Left ventricle myocardium inferior (tissue), 1 donor: ENCODE measurements around the gene NAP1L1. TPM values are rescaled to one million over a fixed set of nuclear protein-coding genes. Genes with fewer than 3 reads are reported as not detected.

ENCODE experiments used
- DNase-seq: peaks from one replicate; pipeline ENCODE4 v3.0.0-alpha.2; 2020
- H3K27ac ChIP-seq: fragments of 200-600 bp; replicated peaks from 2 replicates; pipeline ENCODE4 v1.8.0; 2021
- H3K27me3 ChIP-seq: fragments of 200-600 bp; 2 replicates; pipeline ENCODE4 v1.8.0; 2021; ENCODE audit warnings: low read depth
- H3K36me3 ChIP-seq: fragments of 200-600 bp; 2 replicates; pipeline ENCODE4 v1.8.0; 2021
- H3K4me1 ChIP-seq: fragments of 200-600 bp; 2 replicates; pipeline ENCODE4 v1.8.0; 2021
- H3K4me3 ChIP-seq: fragments of 200-600 bp; 2 replicates; pipeline ENCODE4 v1.8.0; 2021; ENCODE audit warnings: mild to moderate bottlenecking, moderate library complexity
- H3K9me3 ChIP-seq: fragments of 200-600 bp; replicated peaks from 2 replicates; pipeline ENCODE4 v1.8.0; 2021
- CTCF ChIP-seq: fragments of 200-600 bp; IDR thresholded peaks from 2 replicates; pipeline ENCODE4 v1.8.0; 2021; ENCODE audit warnings: antibody characterized with exemption, mild to moderate bottlenecking, borderline replicate concordance
- intact Hi-C: fragments of 100-400 bp; cut with micrococcal nuclease; formaldehyde crosslinking; loops from one replicate; pipeline ENCODE4 v1.11.0; 2022
- total RNA-seq: library from RNA; stranded (reverse); fragmentation: NEBNext Ultra II Directional; extraction: Animal tissue kit (Norgen Biotek cat#: 25700); gene quantifications from one replicate; pipeline ENCODE4 v1.2.1, GENCODE V29; 2021
- donor health status: DM: no; HTN: yes; CAD: no; lungs with severe emphysema.

Gene NAP1L1
- total RNA-seq, 1 donor from 2014 or later, result 256 TPM

GRCh38 chr12:76109879-76110278, 25.4 kb upstream of the NAP1L1 start:
- Histone ChIP-seq H3K36me3 (no peaks in the 10 kb centered on the region), H3K4me1 (peaks cover 13% of the 10 kb centered on the region), H3K4me3 (no peak overlapping the region), H3K27ac (no peak overlapping the region), H3K27me3 (no peaks in the 10 kb centered on the region), H3K9me3 (no peaks in the 10 kb centered on the region)
- no peak for DNase-seq
- intact Hi-C loops, result no loop called here
- no peak for TF ChIP-seq CTCF

GRCh38 chr12:76108356-76108755, 23.9 kb upstream of the NAP1L1 start:
- DNase-seq, result no peak
- peaks cover under 1% of the 10 kb centered on the region for H3K4me1 ChIP-seq
- H3K27ac ChIP-seq, result no peak overlapping the region
- H3K4me3 ChIP-seq, result no peak overlapping the region
- no peak for TF ChIP-seq CTCF
- H3K27me3 ChIP-seq, result no peaks in the 10 kb centered on the region
- no peaks in the 10 kb centered on the region for H3K36me3 ChIP-seq
- H3K9me3 ChIP-seq, result no peaks in the 10 kb centered on the region
- intact Hi-C loops, result no loop called here

GRCh38 chr12:76106631-76107030, 22.1 kb upstream of the NAP1L1 start:
- DNase-seq, result no peak
- Histone ChIP-seq H3K9me3 (no peaks in the 10 kb centered on the region), H3K27ac (no peak overlapping the region), H3K36me3 (no peaks in the 10 kb centered on the region), H3K4me1 (no peaks in the 10 kb centered on the region), H3K27me3 (no peaks in the 10 kb centered on the region), H3K4me3 (no peak overlapping the region)
- intact Hi-C loops, result no loop called here
- no peak for TF ChIP-seq CTCF

- Histone ChIP-seq H3K36me3 (no peaks in the 10 kb centered on the region), H3K9me3 (no peaks in the 10 kb centered on the region), H3K27me3 (no peaks in the 10 kb centered on the region), H3K4me3 (no peak overlapping the region), H3K4me1 (no peaks in the 10 kb centered on the region), H3K27ac (no peak overlapping the region)
- no peak for TF ChIP-seq CTCF
- intact Hi-C loops, result no loop called here
- no peak for DNase-seq
These were observed 19.5 kb upstream of the NAP1L1 start for GRCh38 chr12:76103958-76104357.

- no peak for DNase-seq
- Histone ChIP-seq H3K9me3 (no peaks in the 10 kb centered on the region), H3K36me3 (no peaks in the 10 kb centered on the region), H3K4me1 (no peaks in the 10 kb centered on the region), H3K4me3 (no peak overlapping the region), H3K27me3 (no peaks in the 10 kb centered on the region), H3K27ac (no peak overlapping the region)
- intact Hi-C loops, result no loop called here
- no peak for TF ChIP-seq CTCF
These were observed 17.4 kb upstream of the NAP1L1 start for GRCh38 chr12:76101739-76102385.
